HG03575 (cell line): ENCODE measurements around the gene OR52A5.
"Not testable (repeated sequence)": the region's sequence is repeated elsewhere in the genome, so short reads cannot be mapped to it uniquely, and the experiment has no call there.

Experiments
- ATAC-seq: cut with Tn5 transposase; IDR thresholded peaks from one replicate; pipeline ENCODE4 v1.9.1; 2021; ENCODE audit not compliant: unreplicated experiment, insufficient number of reproducible peaks, low FRiP score; ENCODE audit errors: extremely low read depth

Gene OR52A5

DNA sequence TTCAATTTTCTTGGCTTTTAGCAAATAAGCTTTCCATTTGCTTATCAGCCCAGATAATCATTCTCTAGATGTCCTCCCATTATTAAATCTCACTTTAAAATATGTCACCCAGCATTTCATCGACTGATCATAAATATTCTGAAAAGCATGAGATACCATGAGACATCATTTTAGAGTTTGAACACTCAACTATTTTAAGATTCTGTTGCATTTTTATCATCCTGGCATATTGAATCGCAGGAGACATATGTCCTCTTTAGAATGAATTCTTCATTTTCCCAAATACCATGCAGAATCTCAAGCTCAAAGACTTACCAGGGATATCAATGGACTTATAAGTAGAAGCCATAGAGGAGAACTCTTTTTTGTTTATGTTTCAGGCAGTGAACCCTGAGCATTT lies at the start of gene OR52A5:
Gene OR52A5 (minus strand): TSS at position 361 of the 400 bp plus-strand sequence. CDS start 5,714 bp downstream, outside the sequence.
- no peak for ATAC-seq

DNA sequence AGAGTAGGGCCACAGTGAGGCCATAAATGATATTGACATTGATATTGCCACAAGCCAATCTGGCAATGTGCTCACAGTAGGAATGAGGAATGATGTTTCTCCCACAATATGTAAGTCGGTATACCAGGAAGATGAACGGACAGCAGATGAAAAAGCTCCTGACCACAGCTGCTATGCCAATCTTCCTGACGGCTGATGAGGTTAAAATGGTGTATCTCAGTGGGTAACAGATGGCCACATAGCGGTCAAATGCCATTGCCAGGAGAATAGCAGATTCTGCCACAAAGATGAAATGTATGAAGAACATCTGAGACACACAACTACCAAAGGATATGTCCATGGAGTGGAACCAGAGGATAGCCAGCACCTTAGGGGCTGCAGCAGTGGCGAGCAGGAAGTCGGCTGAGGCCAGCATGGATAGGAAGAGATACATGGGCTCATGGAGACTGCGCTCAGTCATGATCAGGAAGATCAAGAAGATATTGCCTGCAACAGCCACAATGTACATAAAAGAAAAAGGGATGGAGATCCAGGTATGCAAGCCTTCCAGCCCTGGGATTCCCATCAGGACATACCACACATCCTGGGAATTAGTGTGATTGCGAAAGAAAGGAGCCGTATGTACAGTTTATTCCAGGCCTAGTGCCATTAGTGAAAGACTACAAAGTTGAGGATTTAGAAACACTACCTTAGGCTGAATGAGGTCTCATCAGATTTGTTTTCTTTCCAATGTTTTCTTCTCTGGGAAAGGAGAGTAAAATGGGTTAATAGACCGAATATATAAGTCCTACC lies 40.1 kb upstream of the OR52A5 start:
- ATAC-seq, result no peak

- ATAC-seq, result no peak
These were observed 36.8 kb upstream of the OR52A5 start for GRCh38 chr11:5174934-5175333.

DNA sequence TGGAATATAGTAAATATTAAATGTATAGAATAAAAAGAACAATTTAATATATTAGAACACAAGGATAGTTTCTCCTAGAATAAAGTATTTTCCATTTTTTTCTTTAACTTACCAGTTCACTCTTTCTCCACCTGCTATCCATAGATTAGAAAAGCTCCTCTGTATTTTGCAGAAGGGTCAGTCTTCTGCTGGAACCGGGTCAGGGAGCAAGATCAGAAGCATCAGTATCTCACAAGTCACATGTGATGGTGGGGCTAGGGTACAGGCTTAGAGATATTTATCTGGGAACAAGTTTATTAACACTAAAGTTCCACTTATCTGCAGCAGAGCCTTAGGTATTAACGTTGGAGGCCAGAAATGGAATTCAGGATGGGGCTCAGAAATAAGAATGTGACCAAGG lies 33.7 kb upstream of the OR52A5 start:
- ATAC-seq, result no peak

DNA sequence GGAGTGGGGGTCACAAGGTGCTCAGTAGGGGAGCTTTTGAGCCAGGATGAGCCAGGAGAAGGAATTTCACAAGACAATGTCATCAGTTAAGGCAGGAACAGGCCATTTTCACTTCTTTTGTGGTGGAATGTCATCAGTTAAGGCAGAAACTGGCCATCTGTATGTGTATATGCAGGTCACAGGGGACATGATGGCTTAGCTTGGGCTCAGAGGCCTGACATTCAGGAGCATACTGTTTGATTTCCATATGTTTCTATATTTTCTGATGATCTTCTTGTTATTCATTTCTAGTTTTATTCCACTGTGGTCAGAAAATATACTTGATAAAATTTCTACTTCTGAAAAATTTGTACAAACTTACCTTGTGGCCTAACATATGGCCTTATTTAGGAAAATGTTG lies 27.7 kb upstream of the OR52A5 start:
- not testable (repeated sequence) for ATAC-seq

DNA sequence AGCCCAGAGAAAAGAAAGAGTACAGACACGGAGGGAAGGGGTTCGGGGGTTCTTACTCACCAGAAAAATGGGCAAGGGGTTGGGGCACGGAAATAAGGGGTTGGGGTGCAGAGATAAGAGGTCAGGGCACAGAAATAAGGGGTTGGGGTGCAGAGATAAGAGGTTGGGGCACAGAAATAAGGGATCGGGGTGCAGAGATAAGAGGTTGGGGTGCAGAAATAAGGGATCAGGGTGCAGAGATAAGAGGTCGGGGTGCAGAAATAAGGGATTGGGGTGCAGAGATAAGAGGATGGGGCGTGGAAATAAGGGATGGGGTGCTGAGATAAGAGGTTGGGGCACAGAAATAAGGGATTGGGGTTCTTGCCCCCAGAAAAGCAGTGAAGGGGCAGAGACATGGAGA lies 26.7 kb upstream of the OR52A5 start:
- ATAC-seq, result not testable (repeated sequence)

- ATAC-seq, result not testable (repeated sequence)
These were observed 22.9 kb upstream of the OR52A5 start for GRCh38 chr11:5161045-5161444.

- ATAC-seq, result not testable (repeated sequence)
These were observed 22.1 kb upstream of the OR52A5 start for GRCh38 chr11:5160217-5160616.

DNA sequence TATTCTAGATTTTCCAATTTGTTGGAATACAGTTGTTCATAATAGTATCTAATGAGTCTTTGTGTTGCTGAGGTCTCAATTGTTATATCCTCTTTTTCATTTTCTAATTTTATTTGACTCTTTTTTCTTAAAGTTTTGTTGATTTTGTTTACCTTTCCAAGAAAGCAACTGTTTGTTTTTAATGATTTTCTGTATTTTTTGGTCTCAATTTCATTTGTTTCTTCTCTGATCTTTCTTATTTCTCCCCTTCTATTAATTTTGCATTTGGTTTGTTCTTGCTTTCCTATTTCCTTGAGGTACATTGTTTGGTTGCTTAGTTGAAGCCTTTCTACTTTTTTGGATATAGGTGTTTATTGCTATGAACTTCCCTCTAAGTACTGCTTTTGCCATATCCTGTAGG lies 21.6 kb upstream of the OR52A5 start:
- no peak for ATAC-seq

DNA sequence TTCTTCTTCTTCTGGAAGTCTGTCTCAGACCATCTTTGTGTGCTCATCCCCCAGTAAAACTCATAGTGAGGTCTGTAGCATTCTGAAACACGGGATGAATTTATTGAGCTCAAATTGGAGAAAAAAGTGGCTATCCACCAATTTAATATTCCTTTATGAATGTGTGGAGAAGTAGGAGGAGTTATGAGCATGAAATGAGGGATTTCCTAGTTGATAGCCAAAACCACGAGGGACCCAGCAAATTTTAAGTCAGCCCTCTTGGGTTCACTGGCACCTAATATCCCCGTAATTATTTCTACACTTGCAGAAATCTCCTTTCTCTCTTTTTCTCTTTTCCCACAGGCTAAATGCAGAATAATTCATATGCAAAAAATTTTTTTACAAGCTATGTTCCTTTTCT lies 16.5 kb upstream of the OR52A5 start, which contains the start of gene OR52A1:
Gene OR52A1 (minus strand): TSS at position 101 of the 400 bp plus-strand sequence. CDS start 2,388 bp downstream, outside the sequence.
- ATAC-seq, result no peak

DNA sequence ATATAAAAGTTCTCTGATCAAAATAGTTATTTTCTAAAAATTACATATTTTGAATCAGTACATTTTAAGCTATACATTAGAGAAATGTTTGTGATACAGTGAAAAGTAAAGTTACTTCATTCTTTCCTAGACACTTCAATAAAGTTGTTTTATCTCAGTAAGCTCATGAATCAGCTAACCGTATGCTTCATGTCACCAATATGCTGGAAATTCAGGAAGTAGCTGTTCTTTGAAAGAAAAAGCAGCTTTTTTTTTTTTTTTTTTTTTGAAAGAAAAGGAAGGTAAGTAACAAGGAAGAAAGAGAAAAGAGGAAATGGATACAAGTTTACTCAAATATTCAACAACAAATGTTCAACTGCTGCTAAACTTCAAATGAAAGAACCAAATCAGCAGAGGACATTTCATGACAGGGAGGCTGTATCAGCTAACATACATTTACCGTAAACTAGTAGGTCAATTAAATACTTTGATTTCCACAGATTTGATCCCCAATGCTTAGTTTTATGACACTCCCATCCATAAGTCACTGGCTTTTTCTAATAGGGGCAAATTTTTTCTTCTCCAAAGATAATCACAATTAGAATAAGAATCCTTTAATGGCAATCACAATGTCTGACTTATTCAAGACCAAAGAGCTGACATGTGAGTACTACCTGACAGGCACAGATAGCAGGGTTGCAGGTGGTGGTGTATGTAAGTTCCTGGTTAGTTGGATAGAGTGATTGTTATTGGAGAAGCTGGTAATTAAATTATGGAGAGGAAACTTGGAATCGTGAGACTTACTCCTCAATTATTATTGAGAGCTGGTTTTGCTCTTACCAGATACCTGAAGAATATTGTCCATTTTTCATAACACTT lies 15.6 kb upstream of the OR52A5 start:
- ATAC-seq, result no peak

- ATAC-seq, result no peak
These were observed 13.6 kb upstream of the OR52A5 start for GRCh38 chr11:5151713-5152153.

GRCh38 chr11:5144206-5144605 lies 6.0 kb upstream of the OR52A5 start:
- ATAC-seq, result not testable (repeated sequence)

- ATAC-seq, result no peak
These were observed 1.1 kb downstream of the OR52A5 start for GRCh38 chr11:5137014-5137413.

DNA sequence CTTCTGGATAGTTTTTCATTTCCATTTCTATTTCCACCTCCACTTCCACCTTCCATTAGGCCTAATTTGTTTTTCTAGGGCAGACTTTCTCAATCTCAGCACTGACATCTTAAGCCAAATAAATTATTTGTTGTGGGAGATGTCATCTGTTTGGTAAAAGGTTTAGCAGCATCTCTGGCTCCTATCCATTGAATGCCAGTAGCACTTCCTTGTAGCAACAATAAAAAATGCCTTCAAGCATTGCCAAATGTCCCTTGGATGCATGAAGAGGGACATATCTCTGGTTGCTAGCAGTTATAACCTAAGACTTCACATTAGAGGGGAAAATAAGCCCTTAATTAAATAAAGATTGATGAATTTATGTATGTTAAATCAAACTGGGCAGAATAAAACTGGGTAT lies 1.9 kb downstream of the OR52A5 start:
- ATAC-seq, result no peak

DNA sequence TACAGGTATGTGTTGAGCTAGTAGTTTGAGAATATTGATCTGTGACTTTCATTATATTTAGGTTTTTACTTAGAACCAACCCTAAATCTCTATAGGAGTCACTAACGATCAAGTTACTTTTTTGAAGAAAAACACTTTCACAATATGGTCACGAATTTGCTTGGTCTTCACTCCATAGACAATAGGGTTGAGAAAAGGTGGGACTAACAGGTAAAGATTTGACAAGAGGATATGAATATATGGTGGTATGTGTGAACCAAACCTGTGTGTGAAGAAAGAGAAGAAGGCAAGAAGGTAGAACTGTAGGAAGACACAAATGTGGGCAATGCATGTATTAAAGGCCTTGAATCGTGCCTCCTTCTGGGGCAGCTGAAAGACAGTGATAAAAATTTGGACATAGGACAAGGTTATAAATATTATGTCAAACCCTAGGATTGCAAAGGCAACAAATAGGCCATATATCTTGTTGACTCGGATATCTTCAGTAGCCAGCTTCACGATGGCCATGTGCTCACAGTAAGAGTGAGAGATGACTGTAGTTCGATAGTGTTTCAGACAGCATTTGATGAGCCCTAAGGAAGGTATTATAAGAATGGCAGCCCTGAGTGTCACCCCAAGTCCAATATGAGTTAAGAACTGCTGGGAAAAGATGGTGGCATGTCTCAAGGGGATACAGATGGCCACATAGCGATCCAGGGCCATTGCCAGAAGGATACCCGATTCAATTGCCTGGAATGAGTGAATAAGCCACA lies 6.4 kb downstream of the OR52A5 start:
- ATAC-seq, result no peak

DNA sequence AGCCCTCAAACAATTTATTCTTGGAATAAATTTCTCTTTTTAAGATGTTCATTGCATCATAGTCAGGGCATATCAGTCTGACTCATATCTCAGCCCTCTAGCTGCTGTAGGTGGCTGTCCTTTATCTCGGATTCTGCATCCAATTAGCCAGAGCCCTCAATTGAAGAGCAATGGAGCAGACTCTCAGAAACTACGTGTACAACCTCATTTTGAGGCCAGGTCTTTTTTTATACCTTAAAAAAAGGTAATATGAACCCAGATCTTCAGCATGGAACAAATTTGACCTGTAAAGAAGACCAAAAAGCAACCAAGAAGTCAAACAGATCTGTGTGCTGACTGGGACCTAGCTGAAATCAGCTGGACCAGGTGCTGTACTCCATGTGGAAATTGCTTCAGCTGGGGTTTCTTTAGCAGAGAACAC lies 8.7 kb downstream of the OR52A5 start:
- no peak for ATAC-seq

GRCh38 chr11:5124891-5125620 lies 13.1 kb downstream of the OR52A5 start:
- no peak for ATAC-seq
